H9 (cell line): ENCODE measurements around the gene CDH13. TPM values are rescaled to one million over a fixed set of nuclear protein-coding genes. Genes with fewer than 3 reads are reported as not detected.

Experiments
- DNase-seq: peaks from one replicate; pipeline ENCODE4 v3.0.0-alpha.2; 2017
- H2AFZ ChIP-seq: one replicate; pipeline ENCODE4 v1.6.1; 2013; ENCODE audit warnings: mild to moderate bottlenecking, low read length, control low read depth, moderate library complexity
- H2AK5ac ChIP-seq: 2 replicates; pipeline ENCODE4 v1.6.1; 2013; ENCODE audit warnings: low read length, control low read depth, mixed read lengths; ENCODE audit not compliant: insufficient read length
- H2BK120ac ChIP-seq: one replicate; pipeline ENCODE4 v1.6.1; 2013; ENCODE audit warnings: low read depth, mild to moderate bottlenecking, low read length, control low read depth, inconsistent platforms; ENCODE audit not compliant: poor library complexity, severe bottlenecking
- H2BK12ac ChIP-seq: 2 replicates; pipeline ENCODE4 v1.6.1; 2013; ENCODE audit warnings: low read length, control low read depth, mixed read lengths, low read depth; ENCODE audit not compliant: insufficient read length
- H2BK15ac ChIP-seq: 2 replicates; pipeline ENCODE4 v1.6.1; 2013; ENCODE audit warnings: low read depth, low read length, control low read depth
- H2BK20ac ChIP-seq: one replicate; pipeline ENCODE4 v1.6.1; 2013; ENCODE audit warnings: low read depth, mild to moderate bottlenecking, low read length, control low read depth, inconsistent platforms; ENCODE audit not compliant: poor library complexity, severe bottlenecking
- H2BK5ac ChIP-seq: 2 replicates; pipeline ENCODE4 v1.6.1; 2013; ENCODE audit warnings: low read length, control low read depth, mixed read lengths; ENCODE audit not compliant: insufficient read length
- H3K14ac ChIP-seq: 2 replicates; pipeline ENCODE4 v1.6.1; 2013; ENCODE audit warnings: low read length, control low read depth; ENCODE audit not compliant: insufficient read depth
- H3K18ac ChIP-seq: 2 replicates; pipeline ENCODE4 v1.6.1; 2013; ENCODE audit warnings: low read depth, mild to moderate bottlenecking, mixed read lengths, low read length, control low read depth; ENCODE audit not compliant: insufficient read length
- H3K23ac ChIP-seq: 2 replicates; pipeline ENCODE4 v1.6.1; 2013; ENCODE audit warnings: low read length, control low read depth, mixed read lengths, low read depth; ENCODE audit not compliant: insufficient read length
- H3K23me2 ChIP-seq: 2 replicates; pipeline ENCODE4 v1.6.1; 2013; ENCODE audit warnings: low read depth, mild to moderate bottlenecking, mixed read lengths, low read length, control low read depth; ENCODE audit not compliant: insufficient read length, poor library complexity, severe bottlenecking
- H3K27ac ChIP-seq: 2 replicates; pipeline ENCODE4 v1.5.1; 2013; ENCODE audit warnings: low read length, control low read depth, mixed read lengths, low read depth; ENCODE audit not compliant: insufficient read length
- H3K27me3 ChIP-seq: 2 replicates; pipeline ENCODE4 v1.6.1; 2013; ENCODE audit warnings: low read length, control low read depth, inconsistent platforms; ENCODE audit not compliant: insufficient read depth
- H3K4ac ChIP-seq: 2 replicates; pipeline ENCODE4 v1.6.1; 2013; ENCODE audit warnings: low read depth, mild to moderate bottlenecking, control low read depth, inconsistent platforms, low read length, moderate library complexity
- H3K4me1 ChIP-seq: 2 replicates; pipeline ENCODE4 v1.6.1; 2013; ENCODE audit warnings: low read length, control low read depth, inconsistent platforms; ENCODE audit not compliant: insufficient read depth
- H3K4me2 ChIP-seq: 2 replicates; pipeline ENCODE4 v1.6.1; 2013; ENCODE audit warnings: low read length, control low read depth, mixed read lengths; ENCODE audit not compliant: insufficient read length, insufficient read depth
- H3K56ac ChIP-seq: 2 replicates; pipeline ENCODE4 v1.6.1; 2013; ENCODE audit warnings: low read depth, mild to moderate bottlenecking, mixed read lengths, low read length, control low read depth; ENCODE audit not compliant: insufficient read length
- H3K79me1 ChIP-seq: 2 replicates; pipeline ENCODE4 v1.6.1; 2013; ENCODE audit warnings: low read depth, mild to moderate bottlenecking, moderate library complexity, low read length, control low read depth, inconsistent platforms; ENCODE audit not compliant: insufficient read depth, poor library complexity, severe bottlenecking
- H3K79me2 ChIP-seq: 2 replicates; pipeline ENCODE4 v1.6.1; 2013; ENCODE audit warnings: low read length, control low read depth, inconsistent platforms; ENCODE audit not compliant: insufficient read depth
- H3K9ac ChIP-seq: 2 replicates; pipeline ENCODE4 v1.6.1; 2013; ENCODE audit warnings: low read length, control low read depth, mixed read lengths; ENCODE audit not compliant: insufficient read length; ENCODE audit errors: extremely low read depth
- H3K9me3 ChIP-seq: one replicate; pipeline ENCODE4 v1.6.1; 2013; ENCODE audit warnings: low read depth, low read length, inconsistent platforms; ENCODE audit not compliant: control insufficient read depth
- H3T11ph ChIP-seq: one replicate; pipeline ENCODE4 v1.6.1; 2013; ENCODE audit warnings: mild to moderate bottlenecking, low read length, control low read depth, inconsistent platforms
- H4K20me1 ChIP-seq: one replicate; pipeline ENCODE4 v1.6.1; 2013; ENCODE audit not compliant: control insufficient read depth, insufficient read length, insufficient read depth
- H4K5ac ChIP-seq: 2 replicates; pipeline ENCODE4 v1.6.1; 2013; ENCODE audit warnings: low read depth, mild to moderate bottlenecking, mixed read lengths, low read length, control low read depth; ENCODE audit not compliant: insufficient read length
- H4K8ac ChIP-seq: replicated peaks from 2 replicates; pipeline ENCODE4 v1.6.1; 2013; ENCODE audit warnings: low read length, control low read depth, mixed read lengths, low read depth; ENCODE audit not compliant: insufficient read length
- H4K91ac ChIP-seq: 2 replicates; pipeline ENCODE4 v1.6.1; 2013; ENCODE audit warnings: low read depth, mild to moderate bottlenecking, moderate library complexity, mixed read lengths, low read length, control low read depth; ENCODE audit not compliant: insufficient read length
- H3K27ac Mint-ChIP-seq, 3 experiments: 2 replicates in 2 of 3; 3 replicates in 1 of 3; pipeline ENCODE4 v1.8.0; 2020 to 2021; ENCODE audit warnings: mixed read lengths in 3 of 3, mild to moderate bottlenecking in 1 of 3, moderate library complexity in 1 of 3
- H3K27me3 Mint-ChIP-seq: 2 replicates; pipeline ENCODE4 v1.8.0; 2021; ENCODE audit warnings: low read depth, mild to moderate bottlenecking, moderate library complexity, mixed read lengths
- H3K36me3 Mint-ChIP-seq, 3 experiments: 2 replicates in 2 of 3; 3 replicates in 1 of 3; pipeline ENCODE4 v1.8.0; 2020 to 2021; ENCODE audit warnings: low read depth in 3 of 3, mixed read lengths in 3 of 3; ENCODE audit not compliant: insufficient read depth in 1 of 3
- H3K4me1 Mint-ChIP-seq, 2 experiments: 2 replicates each; pipeline ENCODE4 v1.8.0; 2020; ENCODE audit warnings: mixed read lengths in 2 of 2
- H3K4me3 Mint-ChIP-seq, 2 experiments: 2 replicates in 1 of 2; 3 replicates in 1 of 2; pipeline ENCODE4 v1.8.0; 2020 to 2021; ENCODE audit warnings: mild to moderate bottlenecking in 2 of 2, mixed read lengths in 2 of 2, moderate library complexity in 1 of 2
- H3K9me3 Mint-ChIP-seq, 2 experiments: 2 replicates in 1 of 2; 3 replicates in 1 of 2; pipeline ENCODE4 v1.8.0; 2020; ENCODE audit warnings: mild to moderate bottlenecking in 2 of 2, mixed read lengths in 2 of 2, moderate library complexity in 1 of 2
- CTCF ChIP-seq: fragments of 200-600 bp; sonication (generic); conservative IDR thresholded peaks from 3 replicates; pipeline ENCODE4 v1.8.0; 2021; ENCODE audit warnings: antibody characterized with exemption, mild to moderate bottlenecking
- WGBS: extraction: QIAGEN DNeasy Blood & Tissue Kit; methylation state at CpG from one replicate; pipeline ENCODE4 v1.1.7; 2013; ENCODE audit warnings: missing lambda C conversion rate, low lambda C conversion rate, mixed read lengths; ENCODE audit not compliant: insufficient read length; ENCODE audit errors: extremely low coverage; 5-methylcytosine and 5-hydroxymethylcytosine counted together
- total RNA-seq: library from RNA; stranded (reverse); gene quantifications from 2 replicates; pipeline ENCODE4 v1.2.1, GENCODE V29; 2021

The CDH13 gene
- total RNA-seq, 1 experiment from 2014 or later: 1.5 TPM

- H2BK5ac ChIP-seq: no peak overlapping the region
- no peaks in the 10 kb centered on the region for H4K20me1 ChIP-seq
- H3K36me3 Mint-ChIP-seq: no peaks in the 10 kb centered on the region
- no peak overlapping the region for H4K8ac ChIP-seq
- H3K23ac ChIP-seq: no peak overlapping the region
- H3K9me3 ChIP-seq: no peaks in the 10 kb centered on the region
- no peak overlapping the region for H3K4ac ChIP-seq
- H3K27ac ChIP-seq: no peak overlapping the region
- DNase-seq: no peak
- H4K91ac ChIP-seq: no peak overlapping the region
- H3K18ac ChIP-seq: no peak overlapping the region
- peaks cover 34 to 37% of the 10 kb centered on the region in 2 experiments for H3K4me1 Mint-ChIP-seq
- H2BK120ac ChIP-seq: no peak overlapping the region
- H3K14ac ChIP-seq: no peak overlapping the region
- H3K4me3 Mint-ChIP-seq: no peak overlapping the region
- no peak overlapping the region for H3K4me2 ChIP-seq
- H3K27ac Mint-ChIP-seq: no peak overlapping the region
- H3K56ac ChIP-seq: no peak overlapping the region
- no peak overlapping the region for H3T11ph ChIP-seq
- no peaks in the 10 kb centered on the region for H3K27me3 ChIP-seq
- no peaks in the 10 kb centered on the region for H3K79me2 ChIP-seq
- no peaks in the 10 kb centered on the region for H3K23me2 ChIP-seq
- peaks cover 7% of the 10 kb centered on the region; the same call in 1 of the 2 replicates for H3K4me1 ChIP-seq
- H2BK12ac ChIP-seq: no peak overlapping the region
- H2BK20ac ChIP-seq: no peak overlapping the region
- no peaks in the 10 kb centered on the region; the same call in none of the 2 replicates for H3K27me3 Mint-ChIP-seq
- no peaks in the 10 kb centered on the region for H3K9me3 Mint-ChIP-seq
- no peak overlapping the region for H2AFZ ChIP-seq
- TF ChIP-seq CTCF: no peak
- H3K79me1 ChIP-seq: no peaks in the 10 kb centered on the region
- H2AK5ac ChIP-seq: no peak overlapping the region
- no peak overlapping the region for H4K5ac ChIP-seq
- 100% methylated on average over 2 of the region's 3 CpGs for WGBS
- no peak overlapping the region for H2BK15ac ChIP-seq
- H3K9ac ChIP-seq: no peak overlapping the region
Measured at GRCh38 chr16:83629426-83629825, 1002.7 kb downstream of the CDH13 start.
